Measurements from ENCODE around the gene C2orf69. TPM values are rescaled to one million over a fixed set of nuclear protein-coding genes. Genes with fewer than 3 reads are reported as not detected.

The C2orf69 gene
- total RNA-seq, 1 donor: 20.3 TPM

DNA sequence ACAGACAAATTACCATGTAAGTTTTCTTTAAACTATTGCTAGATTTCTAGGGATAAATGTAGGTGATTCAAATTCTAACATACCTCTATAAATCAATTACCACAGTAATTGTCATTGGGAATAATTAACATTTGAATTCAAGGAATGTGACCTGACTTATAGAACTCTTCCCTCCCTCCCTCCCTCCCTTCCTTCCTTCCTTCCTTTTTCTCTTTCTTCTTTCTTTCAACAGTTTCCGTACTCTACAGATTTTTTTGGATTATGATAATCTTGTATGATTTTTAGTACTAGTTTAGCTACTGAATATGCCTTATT, 41.9 kb upstream of the C2orf69 start:
- no peak for DNase-seq (ENCODE audit: insufficient read length, low spot score, missing footprints)
- Histone ChIP-seq H3K79me2 (ENCODE audit: insufficient read depth, low read length) (no peaks in the 10 kb centered on the region), H3K36me3 (ENCODE audit: insufficient read depth, low read length) (no peaks in the 10 kb centered on the region), H3K4me2 (ENCODE audit: insufficient read depth, low read length) (no peak overlapping the region), H3K4me1 (ENCODE audit: insufficient read depth, low read length) (no peaks in the 10 kb centered on the region), H3K27ac (ENCODE audit: low read depth, low read length) (no peak overlapping the region), H3K27me3 (ENCODE audit: insufficient read depth, low read length) (no peaks in the 10 kb centered on the region), H2AFZ (ENCODE audit: low read length) (no peak overlapping the region), H4K20me1 (ENCODE audit: insufficient read depth, low read length) (no peaks in the 10 kb centered on the region), H3K9me3 (ENCODE audit: low read depth, low read length) (no peaks in the 10 kb centered on the region), H3K4me3 (ENCODE audit: insufficient read depth, low read length) (no peak overlapping the region)
- TF ChIP-seq, protein P1, sequence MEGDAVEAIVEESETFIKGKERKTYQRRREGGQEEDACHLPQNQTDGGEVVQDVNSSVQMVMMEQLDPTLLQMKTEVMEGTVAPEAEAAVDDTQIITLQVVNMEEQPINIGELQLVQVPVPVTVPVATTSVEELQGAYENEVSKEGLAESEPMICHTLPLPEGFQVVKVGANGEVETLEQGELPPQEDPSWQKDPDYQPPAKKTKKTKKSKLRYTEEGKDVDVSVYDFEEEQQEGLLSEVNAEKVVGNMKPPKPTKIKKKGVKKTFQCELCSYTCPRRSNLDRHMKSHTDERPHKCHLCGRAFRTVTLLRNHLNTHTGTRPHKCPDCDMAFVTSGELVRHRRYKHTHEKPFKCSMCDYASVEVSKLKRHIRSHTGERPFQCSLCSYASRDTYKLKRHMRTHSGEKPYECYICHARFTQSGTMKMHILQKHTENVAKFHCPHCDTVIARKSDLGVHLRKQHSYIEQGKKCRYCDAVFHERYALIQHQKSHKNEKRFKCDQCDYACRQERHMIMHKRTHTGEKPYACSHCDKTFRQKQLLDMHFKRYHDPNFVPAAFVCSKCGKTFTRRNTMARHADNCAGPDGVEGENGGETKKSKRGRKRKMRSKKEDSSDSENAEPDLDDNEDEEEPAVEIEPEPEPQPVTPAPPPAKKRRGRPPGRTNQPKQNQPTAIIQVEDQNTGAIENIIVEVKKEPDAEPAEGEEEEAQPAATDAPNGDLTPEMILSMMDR (IDR thresholded peaks at IDR 0.05; ENCODE audit: extremely low read depth, low read depth, low read length): no peak

DNA sequence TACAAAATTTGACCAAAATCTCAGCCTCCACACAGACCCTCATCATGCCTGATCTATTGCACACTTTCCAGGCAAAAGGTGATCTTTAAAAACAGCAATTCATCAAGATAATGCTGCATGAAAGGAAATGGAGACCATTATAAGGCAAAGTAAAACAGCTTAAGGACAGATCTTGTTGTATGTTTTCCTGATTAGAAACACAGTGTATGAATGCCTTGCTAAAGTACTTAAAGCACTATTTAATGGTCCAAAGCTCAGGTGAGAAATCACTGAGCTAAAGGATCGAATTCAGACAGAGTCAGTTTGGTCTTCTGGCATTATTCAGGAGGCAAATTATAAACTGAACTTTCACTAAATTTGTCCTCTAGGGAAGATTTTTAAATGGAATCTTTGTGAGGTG, 41.4 kb upstream of the C2orf69 start:
- Histone ChIP-seq H3K27me3 (ENCODE audit: insufficient read depth, low read length) (no peaks in the 10 kb centered on the region), H2AFZ (ENCODE audit: low read length) (no peak overlapping the region), H3K79me2 (ENCODE audit: insufficient read depth, low read length) (no peaks in the 10 kb centered on the region), H3K36me3 (ENCODE audit: insufficient read depth, low read length) (no peaks in the 10 kb centered on the region), H3K27ac (ENCODE audit: low read depth, low read length) (no peak overlapping the region), H4K20me1 (ENCODE audit: insufficient read depth, low read length) (no peaks in the 10 kb centered on the region), H3K9me3 (ENCODE audit: low read depth, low read length) (peaks cover 2% of the 10 kb centered on the region), H3K4me1 (ENCODE audit: insufficient read depth, low read length) (no peaks in the 10 kb centered on the region), H3K4me2 (ENCODE audit: insufficient read depth, low read length) (no peak overlapping the region), H3K4me3 (ENCODE audit: insufficient read depth, low read length) (no peak overlapping the region)
- no peak for DNase-seq (ENCODE audit: insufficient read length, low spot score, missing footprints)
- TF ChIP-seq, protein P1 (IDR thresholded peaks at IDR 0.05; ENCODE audit: extremely low read depth, low read depth, low read length): no peak

DNA sequence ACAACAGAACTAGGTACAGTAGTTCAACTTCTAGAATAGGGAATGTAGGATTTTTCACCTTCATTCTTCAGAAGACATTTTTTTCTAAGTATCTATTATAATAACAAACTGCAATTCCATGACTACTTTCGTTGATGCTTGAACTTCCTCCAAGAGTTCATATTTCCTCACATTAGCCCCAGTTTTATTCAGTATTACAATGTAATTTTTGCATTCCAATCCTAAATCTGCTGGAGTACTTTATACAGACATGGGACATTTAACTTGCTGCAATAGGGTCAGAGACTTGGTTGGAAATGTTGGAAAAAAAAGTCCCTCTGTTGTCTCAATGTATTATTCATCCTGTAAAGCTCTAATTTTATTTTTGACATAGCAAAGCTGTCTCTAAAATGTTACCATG, 40.5 kb upstream of the C2orf69 start:
- no peaks in the 10 kb centered on the region for H3K27me3 ChIP-seq (ENCODE audit: insufficient read depth, low read length)
- DNase-seq (ENCODE audit: insufficient read length, low spot score, missing footprints): no peak
- no peaks in the 10 kb centered on the region for H3K79me2 ChIP-seq (ENCODE audit: insufficient read depth, low read length)

GRCh38 chr2:199874209-199874608, 36.9 kb upstream of the C2orf69 start:
- TF ChIP-seq, protein P1 (IDR thresholded peaks at IDR 0.05; ENCODE audit: extremely low read depth, low read depth, low read length): no peak
- Histone ChIP-seq H3K4me3 (ENCODE audit: insufficient read depth, low read length) (no peak overlapping the region), H3K79me2 (ENCODE audit: insufficient read depth, low read length) (no peaks in the 10 kb centered on the region), H3K9me3 (ENCODE audit: low read depth, low read length) (peaks cover 5% of the 10 kb centered on the region), H3K4me2 (ENCODE audit: insufficient read depth, low read length) (no peak overlapping the region), H3K27ac (ENCODE audit: low read depth, low read length) (no peak overlapping the region), H3K27me3 (ENCODE audit: insufficient read depth, low read length) (no peaks in the 10 kb centered on the region), H3K4me1 (ENCODE audit: insufficient read depth, low read length) (no peaks in the 10 kb centered on the region), H4K20me1 (ENCODE audit: insufficient read depth, low read length) (no peaks in the 10 kb centered on the region), H3K36me3 (ENCODE audit: insufficient read depth, low read length) (no peaks in the 10 kb centered on the region), H2AFZ (ENCODE audit: low read length) (no peak overlapping the region)
- no peak for DNase-seq (ENCODE audit: insufficient read length, low spot score, missing footprints)

More for the DNA sequence above, 40.5 kb upstream of the C2orf69 start:
- Histone ChIP-seq H3K4me3 (ENCODE audit: insufficient read depth, low read length) (no peak overlapping the region), H2AFZ (ENCODE audit: low read length) (no peak overlapping the region), H3K4me1 (ENCODE audit: insufficient read depth, low read length) (no peaks in the 10 kb centered on the region), H3K9me3 (ENCODE audit: low read depth, low read length) (peaks cover 5% of the 10 kb centered on the region), H4K20me1 (ENCODE audit: insufficient read depth, low read length) (no peaks in the 10 kb centered on the region), H3K27ac (ENCODE audit: low read depth, low read length) (no peak overlapping the region), H3K4me2 (ENCODE audit: insufficient read depth, low read length) (no peak overlapping the region), H3K36me3 (ENCODE audit: insufficient read depth, low read length) (no peaks in the 10 kb centered on the region)
- TF ChIP-seq, protein P1 (IDR thresholded peaks at IDR 0.05; ENCODE audit: extremely low read depth, low read depth, low read length): no peak
